ELR (cell line): Measurements from ENCODE around the gene SMIM10L2A.
A peak's percentile ranks its signal among the peaks of the same experiment; 100 is the strongest.
"Not testable (repeated sequence)": the region's sequence is repeated elsewhere in the genome, so short reads cannot be mapped to it uniquely, and the experiment has no call there.

Experiments used
- DNase-seq: peaks from one replicate; pipeline ENCODE4 v3.0.0-alpha.2; 2015; ENCODE audit warnings: low read depth

SMIM10L2A gene

GRCh38 chrX:135421932-135422809, at the start of gene SMIM10L2A:
TSS of gene SMIM10L2A (plus strand) at chrX:135421944. CDS start at chrX:135422132, 188 bp downstream.
- DNase-seq, result no peak

- no peak for DNase-seq
These were observed 48.4 kb upstream of the SMIM10L2A start for GRCh38 chrX:135373357-135373756.

- no peak for DNase-seq
These were observed 39.5 kb upstream of the SMIM10L2A start for GRCh38 chrX:135382260-135382659.

- DNase-seq, result no peak
These were observed 38.5 kb upstream of the SMIM10L2A start for GRCh38 chrX:135383249-135383648.

GRCh38 chrX:135384161-135384836, 37.4 kb upstream of the SMIM10L2A start:
- DNase-seq, result no peak

- DNase-seq, result no peak
These were observed 32.9 kb upstream of the SMIM10L2A start for GRCh38 chrX:135388841-135389240.

GRCh38 chrX:135389243-135389642, 32.5 kb upstream of the SMIM10L2A start:
- no peak for DNase-seq

GRCh38 chrX:135389717-135390116, 32.0 kb upstream of the SMIM10L2A start:
- DNase-seq, result peak; percentile 1

- no peak for DNase-seq
These were observed 30.0 kb upstream of the SMIM10L2A start for GRCh38 chrX:135391734-135392133.

GRCh38 chrX:135393051-135393450, 28.7 kb upstream of the SMIM10L2A start:
- no peak for DNase-seq

GRCh38 chrX:135395064-135395463, 26.7 kb upstream of the SMIM10L2A start:
- no peak for DNase-seq

- DNase-seq, result peak; percentile 4
These were observed 25.6 kb upstream of the SMIM10L2A start for GRCh38 chrX:135396109-135396508.

- DNase-seq, result no peak
These were observed 25.2 kb upstream of the SMIM10L2A start for GRCh38 chrX:135396566-135396965.

- DNase-seq, result no peak
These were observed 24.1 kb upstream of the SMIM10L2A start for GRCh38 chrX:135397652-135398051.

- DNase-seq, result no peak
These were observed 18.4 kb upstream of the SMIM10L2A start for GRCh38 chrX:135403374-135403773.

GRCh38 chrX:135406428-135406827, 15.3 kb upstream of the SMIM10L2A start:
- DNase-seq, result not testable (repeated sequence)

- no peak for DNase-seq
These were observed 12.9 kb upstream of the SMIM10L2A start for GRCh38 chrX:135408794-135409193.

- DNase-seq, result no peak
These were observed 10.7 kb upstream of the SMIM10L2A start for GRCh38 chrX:135410861-135411627.

GRCh38 chrX:135411893-135412292, 9.9 kb upstream of the SMIM10L2A start:
- DNase-seq, result no peak

- DNase-seq, result peak; percentile 2
These were observed 5.2 kb upstream of the SMIM10L2A start for GRCh38 chrX:135416546-135416945.

- no peak for DNase-seq
These were observed 913 bp upstream of the SMIM10L2A start for GRCh38 chrX:135420831-135421230.

GRCh38 chrX:135421537-135421931, 210 bp upstream of the SMIM10L2A start:
- DNase-seq, result peak; percentile 42

- not testable (repeated sequence) for DNase-seq
These were observed 1.0 kb downstream of the SMIM10L2A start for GRCh38 chrX:135422810-135423168.
